Neural crest cell (in vitro differentiated cells): Measurements from ENCODE around the gene TMEM248. TPM values are rescaled to one million over a fixed set of nuclear protein-coding genes. Genes with fewer than 3 reads are reported as not detected.
"Not testable (repeated sequence)": the region's sequence is repeated elsewhere in the genome, so short reads cannot be mapped to it uniquely, and the experiment has no call there.

Experiments
- DNase-seq: peaks from one replicate; pipeline ENCODE4 v3.0.0; 2021; ENCODE audit warnings: low read depth, mixed read lengths, low spot score
- H3K27ac Mint-ChIP-seq: one replicate; pipeline ENCODE4 v1.8.0; 2021; ENCODE audit warnings: mild to moderate bottlenecking, mixed read lengths; ENCODE audit not compliant: unreplicated experiment
- H3K27me3 Mint-ChIP-seq: 2 replicates; pipeline ENCODE4 v1.8.0; 2021; ENCODE audit warnings: low read depth, mild to moderate bottlenecking, mixed read lengths
- H3K36me3 Mint-ChIP-seq: 2 replicates; pipeline ENCODE4 v1.8.0; 2021; ENCODE audit warnings: low read depth, mild to moderate bottlenecking, mixed read lengths
- H3K4me1 Mint-ChIP-seq: 2 replicates; pipeline ENCODE4 v1.8.0; 2021; ENCODE audit warnings: mixed read lengths
- H3K4me3 Mint-ChIP-seq: one replicate; pipeline ENCODE4 v1.8.0; 2021; ENCODE audit warnings: mild to moderate bottlenecking, mixed read lengths
- H3K9me3 Mint-ChIP-seq: 2 replicates; pipeline ENCODE4 v1.8.0; 2021; ENCODE audit warnings: mixed read lengths
- total RNA-seq: library from RNA; stranded (reverse); gene quantifications from 2 replicates; pipeline ENCODE4 v1.2.1, GENCODE V29; 2021
- TF ChIP-seq, protein P1 (sequence below): fragments of 200-600 bp; sonication (generic); conservative IDR thresholded peaks from 2 replicates; pipeline ENCODE4 v1.5.0; 2021; ENCODE audit warnings: antibody characterized with exemption, mild to moderate bottlenecking

The TMEM248 gene
- total RNA-seq, 1 donor from 2014 or later, result 72.2 TPM

DNA sequence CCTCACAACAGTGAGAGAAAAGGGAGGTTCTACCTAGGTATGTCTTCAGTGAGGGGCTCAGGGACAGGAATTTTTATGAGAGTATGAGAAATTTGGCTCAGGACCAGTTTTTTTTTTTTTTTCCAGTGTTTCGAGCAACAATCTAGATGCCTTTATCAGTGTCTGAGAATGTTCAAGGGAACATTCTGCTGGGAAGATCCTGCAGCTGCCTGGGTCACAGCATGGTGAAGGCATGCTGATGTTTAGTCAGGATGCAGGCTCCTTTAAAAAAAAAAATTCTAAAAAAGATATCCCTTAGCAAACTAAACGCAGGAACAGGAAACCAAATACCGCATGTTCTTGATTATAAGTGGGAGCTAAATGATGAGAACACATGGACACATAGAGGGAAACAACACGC is 43.4 kb downstream of the TMEM248 start:
- peaks cover 9% of the 10 kb centered on the region for H3K36me3 Mint-ChIP-seq
- H3K4me3 Mint-ChIP-seq, result no peak overlapping the region
- TF ChIP-seq, protein P1, sequence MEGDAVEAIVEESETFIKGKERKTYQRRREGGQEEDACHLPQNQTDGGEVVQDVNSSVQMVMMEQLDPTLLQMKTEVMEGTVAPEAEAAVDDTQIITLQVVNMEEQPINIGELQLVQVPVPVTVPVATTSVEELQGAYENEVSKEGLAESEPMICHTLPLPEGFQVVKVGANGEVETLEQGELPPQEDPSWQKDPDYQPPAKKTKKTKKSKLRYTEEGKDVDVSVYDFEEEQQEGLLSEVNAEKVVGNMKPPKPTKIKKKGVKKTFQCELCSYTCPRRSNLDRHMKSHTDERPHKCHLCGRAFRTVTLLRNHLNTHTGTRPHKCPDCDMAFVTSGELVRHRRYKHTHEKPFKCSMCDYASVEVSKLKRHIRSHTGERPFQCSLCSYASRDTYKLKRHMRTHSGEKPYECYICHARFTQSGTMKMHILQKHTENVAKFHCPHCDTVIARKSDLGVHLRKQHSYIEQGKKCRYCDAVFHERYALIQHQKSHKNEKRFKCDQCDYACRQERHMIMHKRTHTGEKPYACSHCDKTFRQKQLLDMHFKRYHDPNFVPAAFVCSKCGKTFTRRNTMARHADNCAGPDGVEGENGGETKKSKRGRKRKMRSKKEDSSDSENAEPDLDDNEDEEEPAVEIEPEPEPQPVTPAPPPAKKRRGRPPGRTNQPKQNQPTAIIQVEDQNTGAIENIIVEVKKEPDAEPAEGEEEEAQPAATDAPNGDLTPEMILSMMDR, result no peak
- H3K27ac Mint-ChIP-seq, result no peak overlapping the region
- no peaks in the 10 kb centered on the region for H3K27me3 Mint-ChIP-seq
- DNase-seq, result no peak
- H3K9me3 Mint-ChIP-seq, result peaks cover 2% of the 10 kb centered on the region
- H3K4me1 Mint-ChIP-seq, result no peaks in the 10 kb centered on the region

DNA sequence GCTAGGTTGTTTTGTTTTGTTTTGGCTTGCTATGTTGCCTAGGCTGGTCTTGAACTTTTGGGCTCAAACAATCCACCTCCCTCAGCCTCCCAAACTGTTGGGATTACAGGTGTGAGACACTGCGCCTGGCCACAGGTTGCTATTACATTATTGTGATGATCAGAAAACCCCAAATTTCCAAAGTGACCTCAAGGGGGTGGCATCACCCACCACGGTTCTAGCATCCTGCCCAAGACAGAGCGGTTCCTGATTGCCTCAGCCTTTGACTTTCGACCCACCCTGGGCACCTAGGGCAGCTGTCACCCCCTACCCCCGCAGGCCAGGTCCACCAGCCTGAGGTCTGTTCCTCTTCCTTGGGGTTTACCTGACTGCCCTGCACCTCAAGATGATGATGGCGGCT is 46.0 kb downstream of the TMEM248 start:
- peaks cover 9% of the 10 kb centered on the region for H3K36me3 Mint-ChIP-seq
- TF ChIP-seq, protein P1, result no peak
- H3K4me3 Mint-ChIP-seq, result no peak overlapping the region
- no peak for DNase-seq
- no peak overlapping the region for H3K27ac Mint-ChIP-seq
- peaks cover 2% of the 10 kb centered on the region for H3K9me3 Mint-ChIP-seq
- H3K4me1 Mint-ChIP-seq, result no peaks in the 10 kb centered on the region
- no peaks in the 10 kb centered on the region for H3K27me3 Mint-ChIP-seq

DNA sequence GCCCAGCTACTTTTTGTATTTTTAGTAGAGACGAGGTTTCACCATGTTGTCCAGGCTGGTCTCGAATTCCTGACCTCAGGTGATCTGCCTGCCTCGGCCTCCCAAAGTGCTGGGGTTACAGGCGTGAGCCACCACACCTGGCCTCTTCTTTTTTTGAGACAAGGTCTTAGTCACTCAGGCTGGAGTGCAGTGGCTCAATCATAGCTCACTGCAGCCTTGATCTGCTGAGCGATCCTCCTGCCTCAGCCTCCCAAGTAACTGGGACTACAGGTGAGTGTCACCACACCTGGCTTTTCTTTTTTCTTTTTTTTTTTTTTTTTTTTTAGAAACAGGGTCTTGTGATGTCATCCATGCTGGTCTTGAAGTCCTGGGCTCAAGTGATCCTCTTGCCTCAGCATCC is 48.0 kb downstream of the TMEM248 start:
- not testable (repeated sequence) for H3K27me3 Mint-ChIP-seq, DNase-seq, H3K36me3 Mint-ChIP-seq

DNA sequence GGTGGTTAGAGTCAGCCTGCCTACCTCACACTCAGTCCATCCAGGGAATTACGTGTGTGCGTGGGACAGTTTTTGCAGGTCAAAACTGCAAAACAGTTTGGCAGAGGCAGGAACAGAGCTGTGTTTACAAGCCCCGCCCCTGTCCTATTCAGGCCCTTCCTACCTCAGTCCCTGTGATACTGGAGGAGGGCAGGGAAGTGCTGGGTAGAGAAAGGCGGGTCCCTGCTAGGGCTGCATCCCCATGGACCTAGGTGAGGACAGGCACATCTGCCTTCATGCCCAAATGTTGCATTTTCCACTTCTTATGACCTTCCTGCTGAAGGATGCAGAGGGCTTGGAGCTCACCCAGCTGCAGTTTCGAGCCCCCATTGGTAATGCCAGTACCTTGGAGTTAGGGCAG is 49.3 kb downstream of the TMEM248 start:
- Mint-ChIP-seq H3K9me3 (no peaks in the 10 kb centered on the region), H3K27ac (no peak overlapping the region), H3K4me1 (no peaks in the 10 kb centered on the region), H3K27me3 (no peaks in the 10 kb centered on the region), H3K4me3 (no peak overlapping the region), H3K36me3 (no peaks in the 10 kb centered on the region)
- no peak for DNase-seq
- TF ChIP-seq, protein P1, result no peak

More for the DNA sequence above, 48.0 kb downstream of the TMEM248 start:
- H3K27ac Mint-ChIP-seq, H3K4me1 Mint-ChIP-seq, H3K4me3 Mint-ChIP-seq, H3K9me3 Mint-ChIP-seq: not testable (repeated sequence)

DNA sequence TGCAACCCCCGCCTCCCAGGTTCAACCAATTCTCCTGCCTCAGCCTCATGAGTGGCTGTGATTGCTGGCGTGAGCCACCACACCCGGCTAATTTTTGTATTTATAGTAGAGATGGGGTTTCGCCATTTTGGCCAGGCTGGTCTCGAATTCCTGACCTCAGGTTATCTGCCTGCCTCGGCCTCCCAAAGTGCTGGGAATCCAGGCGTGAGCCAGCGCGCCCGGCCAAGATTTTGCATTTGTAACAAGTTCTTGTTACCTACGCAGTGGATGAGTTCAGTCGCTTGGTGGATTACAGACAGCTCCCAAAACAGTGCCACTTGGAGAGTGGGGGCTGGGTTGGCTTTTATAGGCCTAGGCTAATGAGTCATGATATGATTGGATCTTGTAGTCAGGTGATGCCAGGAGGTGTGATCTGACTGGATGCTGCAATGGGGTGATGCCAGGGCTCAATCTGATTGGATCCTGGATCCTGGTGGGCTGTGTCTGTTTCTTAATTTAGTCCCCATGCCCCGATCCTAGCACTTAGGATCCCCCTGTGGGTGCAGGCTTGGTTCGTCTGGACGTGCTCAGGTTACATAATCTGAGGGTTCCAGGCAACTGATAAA is 54.1 kb downstream of the TMEM248 start:
- H3K4me1 Mint-ChIP-seq, result no peaks in the 10 kb centered on the region
- H3K27me3 Mint-ChIP-seq, result no peaks in the 10 kb centered on the region
- H3K4me3 Mint-ChIP-seq, result no peak overlapping the region
- H3K9me3 Mint-ChIP-seq, result peaks cover 4% of the 10 kb centered on the region
- H3K36me3 Mint-ChIP-seq, result peaks cover 4% of the 10 kb centered on the region
- H3K27ac Mint-ChIP-seq, result no peak overlapping the region
- no peak for DNase-seq
- TF ChIP-seq, protein P1, result no peak

DNA sequence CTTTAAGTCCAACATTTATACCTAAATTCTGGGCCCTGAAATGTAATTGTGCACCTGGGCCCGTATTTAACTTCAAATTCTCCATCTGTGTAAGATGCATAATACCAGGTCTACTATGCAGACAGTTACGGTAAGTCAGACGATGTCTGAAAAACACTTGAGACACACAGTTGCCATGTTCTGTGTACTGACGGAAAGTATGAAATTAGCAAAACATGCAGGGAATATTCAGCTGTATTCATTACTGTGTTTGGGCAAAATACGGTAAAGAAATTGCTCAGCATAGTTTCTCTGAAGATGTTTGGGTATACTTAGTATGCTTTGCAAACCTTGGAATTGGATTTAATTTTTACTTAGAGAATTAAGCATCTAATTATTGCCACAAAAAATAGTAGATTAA is 57.3 kb downstream of the TMEM248 start:
- not testable (repeated sequence) for H3K27me3 Mint-ChIP-seq, H3K4me3 Mint-ChIP-seq, H3K4me1 Mint-ChIP-seq, H3K27ac Mint-ChIP-seq, DNase-seq
- Mint-ChIP-seq H3K9me3 (peaks cover 11% of the 10 kb centered on the region), H3K36me3 (peaks cover 10% of the 10 kb centered on the region)

DNA sequence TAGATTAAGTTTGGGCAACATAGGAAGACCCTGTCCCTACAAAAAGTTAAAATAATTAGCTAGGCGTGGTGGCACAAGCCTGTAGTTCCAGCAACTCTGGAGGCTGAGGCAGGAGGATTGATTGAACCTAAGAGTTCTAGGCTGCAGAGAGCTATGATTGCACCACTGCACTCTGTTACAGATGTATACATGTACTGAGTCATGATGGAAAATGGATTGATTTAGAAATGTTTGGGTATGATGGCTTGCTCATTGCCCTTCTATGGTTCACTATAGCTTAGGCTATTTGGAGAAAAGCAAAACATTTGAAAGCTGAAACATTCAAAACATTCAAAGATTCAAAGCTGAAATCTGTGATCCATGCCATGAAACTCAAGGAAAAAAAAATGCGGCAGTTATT is 58.0 kb downstream of the TMEM248 start:
- H3K27ac Mint-ChIP-seq, DNase-seq, H3K4me3 Mint-ChIP-seq, H3K4me1 Mint-ChIP-seq, H3K27me3 Mint-ChIP-seq: not testable (repeated sequence)
- Mint-ChIP-seq H3K36me3 (peaks cover 10% of the 10 kb centered on the region), H3K9me3 (peaks cover 11% of the 10 kb centered on the region)

DNA sequence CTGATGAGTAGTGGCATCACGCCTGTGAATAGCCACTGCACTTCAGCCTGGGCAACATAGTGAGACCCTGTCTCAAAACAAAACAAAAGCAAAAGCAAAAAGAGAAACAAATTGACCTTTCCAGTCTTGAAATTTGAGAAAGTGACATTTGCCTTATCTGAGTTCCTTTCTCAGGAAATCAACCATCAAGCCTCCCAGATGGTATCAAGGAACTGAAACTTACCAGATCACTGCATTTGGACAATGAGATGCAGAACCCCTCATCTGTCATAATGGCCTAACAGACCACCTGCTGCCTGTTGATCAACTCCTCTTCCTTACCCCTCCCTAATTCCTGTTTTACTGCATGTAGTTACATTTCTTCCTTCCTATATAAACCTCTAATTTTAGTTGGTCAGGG is 59.3 kb downstream of the TMEM248 start:
- H3K4me3 Mint-ChIP-seq, H3K27ac Mint-ChIP-seq: not testable (repeated sequence)
- peaks cover 11% of the 10 kb centered on the region for H3K9me3 Mint-ChIP-seq

DNA sequence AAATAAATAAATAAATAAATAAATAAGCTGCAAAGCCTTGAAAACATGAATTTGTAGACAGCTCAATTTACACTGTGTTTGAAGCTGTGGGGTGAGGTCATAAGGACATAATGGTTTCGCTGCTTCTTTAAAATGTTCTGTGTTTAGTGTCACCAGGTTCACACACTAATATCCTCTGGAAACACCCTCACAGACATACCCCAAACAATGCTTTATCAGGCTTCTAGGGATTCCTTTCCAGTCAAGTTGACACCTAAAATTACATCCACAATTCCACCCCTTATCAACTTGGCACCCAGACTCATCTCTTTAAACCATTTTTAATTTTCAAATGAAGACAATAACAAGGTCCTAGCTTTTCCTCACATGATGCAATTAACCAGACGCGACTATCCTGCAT is 68.5 kb downstream of the TMEM248 start:
- not testable (repeated sequence) for H3K9me3 Mint-ChIP-seq, H3K4me1 Mint-ChIP-seq, H3K27ac Mint-ChIP-seq, H3K27me3 Mint-ChIP-seq, H3K4me3 Mint-ChIP-seq, DNase-seq
- peaks cover 11% of the 10 kb centered on the region for H3K36me3 Mint-ChIP-seq

More for the DNA sequence above, 59.3 kb downstream of the TMEM248 start:
- peaks cover 10% of the 10 kb centered on the region for H3K36me3 Mint-ChIP-seq
- not testable (repeated sequence) for DNase-seq, H3K27me3 Mint-ChIP-seq, H3K4me1 Mint-ChIP-seq

DNA sequence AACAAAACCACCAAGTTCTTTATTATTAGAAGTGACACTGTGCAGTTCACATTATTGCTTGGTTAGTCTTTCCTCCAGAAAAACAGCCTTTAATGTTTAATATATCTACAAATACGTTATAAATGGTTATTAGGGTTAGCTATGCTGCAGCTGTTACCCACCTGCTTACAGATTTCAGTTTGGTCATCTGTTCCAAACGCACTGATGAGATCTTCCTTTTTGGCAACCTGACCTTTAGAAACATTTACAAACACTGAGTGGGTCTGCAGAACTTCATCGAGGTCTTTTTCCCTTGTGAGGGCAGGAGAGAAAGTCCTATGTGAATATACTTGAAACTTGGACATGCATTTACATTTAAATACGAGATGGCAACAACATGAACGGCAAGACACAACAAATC is 73.0 kb downstream of the TMEM248 start:
- Mint-ChIP-seq H3K4me1 (peaks cover 18% of the 10 kb centered on the region), H3K27ac (peak overlapping the region; percentile 99), H3K4me3 (peak overlapping the region; percentile 91)
- H3K27me3 Mint-ChIP-seq, H3K36me3 Mint-ChIP-seq, H3K9me3 Mint-ChIP-seq, DNase-seq: not testable (repeated sequence)
